ENCODE results near the gene COL12A1.
A peak's percentile ranks its signal among the peaks of the same experiment; 100 is the strongest.

DNA sequence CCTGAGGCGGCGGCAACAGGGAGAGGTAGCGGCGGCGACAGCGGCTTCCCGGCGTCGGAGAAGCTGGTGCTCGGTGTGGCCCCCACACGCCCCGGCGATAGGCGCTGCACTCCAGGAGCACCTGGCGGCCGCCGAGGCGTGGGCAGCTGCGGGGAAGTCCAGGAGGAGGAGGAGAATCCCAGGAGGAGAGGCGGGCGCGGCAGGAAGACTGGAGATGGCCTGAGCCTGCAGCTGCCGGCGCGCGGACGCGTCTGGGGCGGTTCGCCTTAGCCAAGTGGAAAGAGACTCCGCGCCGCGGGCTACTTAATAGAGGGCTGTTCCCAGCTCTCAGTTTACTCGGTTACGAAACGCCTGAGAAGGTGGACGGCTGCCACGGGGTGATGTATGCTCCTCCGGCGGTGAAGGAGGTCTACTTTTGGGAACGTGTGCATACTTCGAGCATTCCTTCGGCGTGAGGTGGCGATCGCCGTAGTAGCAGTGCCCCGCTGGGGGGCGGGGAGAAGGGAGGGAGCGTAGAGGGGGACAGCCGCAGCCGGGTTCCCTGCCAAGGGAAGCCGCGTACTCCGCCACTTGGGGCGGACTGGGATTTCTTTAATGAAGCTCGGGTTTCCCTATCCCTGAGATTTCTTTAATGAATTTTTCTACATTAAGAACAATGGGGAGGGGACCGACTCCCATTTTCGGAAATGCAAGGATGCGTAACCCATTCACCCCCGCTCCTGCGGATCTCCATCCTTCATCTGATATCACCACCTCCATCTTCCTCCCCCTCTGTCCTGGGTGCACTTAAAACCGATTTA is at the start of gene COL12A1:
- TF ChIP-seq POLR2A (IDR thresholded peaks at IDR 0.05) = peak; percentile 51 to 83
- TF ChIP-seq, protein P1, sequence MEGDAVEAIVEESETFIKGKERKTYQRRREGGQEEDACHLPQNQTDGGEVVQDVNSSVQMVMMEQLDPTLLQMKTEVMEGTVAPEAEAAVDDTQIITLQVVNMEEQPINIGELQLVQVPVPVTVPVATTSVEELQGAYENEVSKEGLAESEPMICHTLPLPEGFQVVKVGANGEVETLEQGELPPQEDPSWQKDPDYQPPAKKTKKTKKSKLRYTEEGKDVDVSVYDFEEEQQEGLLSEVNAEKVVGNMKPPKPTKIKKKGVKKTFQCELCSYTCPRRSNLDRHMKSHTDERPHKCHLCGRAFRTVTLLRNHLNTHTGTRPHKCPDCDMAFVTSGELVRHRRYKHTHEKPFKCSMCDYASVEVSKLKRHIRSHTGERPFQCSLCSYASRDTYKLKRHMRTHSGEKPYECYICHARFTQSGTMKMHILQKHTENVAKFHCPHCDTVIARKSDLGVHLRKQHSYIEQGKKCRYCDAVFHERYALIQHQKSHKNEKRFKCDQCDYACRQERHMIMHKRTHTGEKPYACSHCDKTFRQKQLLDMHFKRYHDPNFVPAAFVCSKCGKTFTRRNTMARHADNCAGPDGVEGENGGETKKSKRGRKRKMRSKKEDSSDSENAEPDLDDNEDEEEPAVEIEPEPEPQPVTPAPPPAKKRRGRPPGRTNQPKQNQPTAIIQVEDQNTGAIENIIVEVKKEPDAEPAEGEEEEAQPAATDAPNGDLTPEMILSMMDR (IDR thresholded peaks at IDR 0.05) = peak in 2 of 4 experiments; percentile 19 to 25
